ENCODE measurements around the gene COQ4.
A peak's percentile ranks its signal among the peaks of the same experiment; 100 is the strongest.

GRCh38 chr9:128276574-128277270, 45.9 kb upstream of the COQ4 start:
- no peak for TF ChIP-seq REST (IDR thresholded peaks at IDR 0.05; ENCODE audit: insufficient read depth in 1 of 2, low read depth in 2 of 2, low read length in 2 of 2)
- no peak for TF ChIP-seq POLR2AphosphoS5 (IDR thresholded peaks at IDR 0.05; ENCODE audit: low read depth, low read length)
- peak; percentile 33; the same call in 1 of the 2 replicates for TF ChIP-seq TAF1 (IDR thresholded peaks at IDR 0.05; ENCODE audit: borderline replicate concordance, insufficient read depth, low read length)

Data from PFSK-1 (cell line).